ENCODE measurements around the gene NAA16.

DNA sequence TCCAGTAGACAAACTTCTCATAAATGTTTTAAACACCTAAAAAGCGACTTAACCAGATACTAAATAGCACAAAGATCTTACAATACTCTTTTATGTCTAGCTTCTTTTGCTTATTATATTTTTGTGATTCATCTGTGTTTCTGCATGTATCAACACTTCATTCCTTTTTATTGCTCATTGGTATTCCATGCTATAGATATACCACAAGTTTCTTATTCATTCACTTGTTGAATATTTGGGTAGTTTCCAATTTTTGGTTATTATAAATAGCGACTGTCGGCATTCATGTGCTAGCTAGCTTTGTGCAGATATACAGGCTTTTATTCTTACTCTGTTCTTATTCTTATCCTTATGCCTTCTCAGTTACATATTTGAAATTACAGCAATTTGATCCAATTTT lies 96.3 kb downstream of the NAA16 start:
- TF ChIP-seq, protein P1, sequence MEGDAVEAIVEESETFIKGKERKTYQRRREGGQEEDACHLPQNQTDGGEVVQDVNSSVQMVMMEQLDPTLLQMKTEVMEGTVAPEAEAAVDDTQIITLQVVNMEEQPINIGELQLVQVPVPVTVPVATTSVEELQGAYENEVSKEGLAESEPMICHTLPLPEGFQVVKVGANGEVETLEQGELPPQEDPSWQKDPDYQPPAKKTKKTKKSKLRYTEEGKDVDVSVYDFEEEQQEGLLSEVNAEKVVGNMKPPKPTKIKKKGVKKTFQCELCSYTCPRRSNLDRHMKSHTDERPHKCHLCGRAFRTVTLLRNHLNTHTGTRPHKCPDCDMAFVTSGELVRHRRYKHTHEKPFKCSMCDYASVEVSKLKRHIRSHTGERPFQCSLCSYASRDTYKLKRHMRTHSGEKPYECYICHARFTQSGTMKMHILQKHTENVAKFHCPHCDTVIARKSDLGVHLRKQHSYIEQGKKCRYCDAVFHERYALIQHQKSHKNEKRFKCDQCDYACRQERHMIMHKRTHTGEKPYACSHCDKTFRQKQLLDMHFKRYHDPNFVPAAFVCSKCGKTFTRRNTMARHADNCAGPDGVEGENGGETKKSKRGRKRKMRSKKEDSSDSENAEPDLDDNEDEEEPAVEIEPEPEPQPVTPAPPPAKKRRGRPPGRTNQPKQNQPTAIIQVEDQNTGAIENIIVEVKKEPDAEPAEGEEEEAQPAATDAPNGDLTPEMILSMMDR (conservative IDR thresholded peaks at IDR 0.05; ENCODE audit: low read length): no peak
- TF ChIP-seq EZH2phosphoT487 (IDR thresholded peaks at IDR 0.05; ENCODE audit: borderline replicate concordance): no peak

Data from Loucy (cell line).